K562 (cell line): ENCODE results near the gene NEURL4. TPM values are rescaled to one million over a fixed set of nuclear protein-coding genes. Genes with fewer than 3 reads are reported as not detected.

Experiments used
- CXXC5 ChIP-seq: fragments of 250-450 bp; sonication (Bioruptor Pico); IDR thresholded peaks from 2 replicates; pipeline ENCODE4 v1.8.0; 2022; ENCODE audit warnings: inconsistent platforms, mild to moderate bottlenecking, moderate library complexity
- FOS ChIP-seq: IDR thresholded peaks from 3 replicates; pipeline ENCODE4 v1.6.1; 2011; ENCODE audit not compliant: insufficient read length; ENCODE audit errors: extremely low read depth
- IFI16 ChIP-seq: fragments of 250-450 bp; sonication (Bioruptor Pico); IDR thresholded peaks from 2 replicates; pipeline ENCODE4 v2.1.2; 2022; ENCODE audit warnings: mild to moderate bottlenecking, inconsistent platforms
- KLF16 ChIP-seq: IDR thresholded peaks from 2 replicates; pipeline ENCODE4 v1.6.1; 2016; ENCODE audit warnings: antibody characterized with exemption
- RBM17 ChIP-seq: fragments of 200-400 bp; formaldehyde crosslinking; IDR thresholded peaks from 2 replicates; pipeline ENCODE4 v1.6.1; 2017; ENCODE audit warnings: low read depth, mild to moderate bottlenecking, low read length, borderline replicate concordance
- SP1 ChIP-seq: sonication (generic); formaldehyde crosslinking; IDR thresholded peaks from 2 replicates; pipeline ENCODE4 v1.8.1; 2022; ENCODE audit warnings: mild to moderate bottlenecking, missing genetic modification reagents
- SP2 ChIP-seq: IDR thresholded peaks from 2 replicates; pipeline ENCODE4 v1.6.1; 2011; ENCODE audit warnings: mild to moderate bottlenecking, low read depth, low read length, moderate library complexity; ENCODE audit not compliant: poor library complexity, severe bottlenecking; ENCODE audit errors: extremely low read depth
- TBP ChIP-seq: optimal IDR thresholded peaks from 2 replicates; pipeline ENCODE3; 2011; ENCODE audit warnings: low read depth, low read length, improper control_type of control experiment
- YBX1 ChIP-seq: fragments of 450-650 bp; IDR thresholded peaks from 2 replicates; pipeline ENCODE4 v1.7.1; 2016; ENCODE audit warnings: mild to moderate bottlenecking
- ZBTB11 ChIP-seq, 3 experiments: fragments of 200-800 bp in 1 of 3; fragments of 250-450 bp in 1 of 3; fragments of 450-650 bp in 1 of 3; sonication (Bioruptor Pico) in 1 of 3; sonication (Bioruptor generic) in 1 of 3; formaldehyde crosslinking in 1 of 3; IDR thresholded peaks; 2 replicates each; pipeline versions ENCODE4 v1.6.1 to v1.8.0; 2016 to 2022; ENCODE audit warnings: mild to moderate bottlenecking in 2 of 3, missing genetic modification characterization in 2 of 3, missing compliant biosample characterization in 1 of 3, moderate library complexity in 1 of 3
- polyA plus RNA-seq, 8 experiments: library from polyadenylated mRNA; depleted of rRNA in 4 of 8; stranded (reverse) in 5 of 8; unstranded in 3 of 8; fragments of >200 nt; fragmentation: Nextera tagmentation in 2 of 8; fragmentation: Illumina TruSeq in 1 of 8; extraction: Ambion mirVana in 2 of 8; extraction: Trizol in 1 of 8; gene quantifications; 2 replicates each; pipeline versions ENCODE4 v1.2.1 to v1.2.3, GENCODE V29; 2011 to 2014; ENCODE audit warnings: inconsistent platforms in 1 of 8, missing spikeins in 1 of 8
- total RNA-seq, 7 experiments: library from RNA; depleted of rRNA in 6 of 7; stranded (reverse); fragments of >200 nt in 6 of 7; fragmentation: Illumina TruSeq in 2 of 7; extraction: Trizol in 2 of 7; gene quantifications; 2 replicates each; pipeline versions ENCODE4 v1.2.1 to v1.2.3, GENCODE V29; 2011 to 2021; ENCODE audit warnings: low replicate concordance in 1 of 7
- TF ChIP-seq, protein P1 (sequence below): sonication (generic); formaldehyde crosslinking; IDR thresholded peaks from 2 replicates; pipeline ENCODE4 v1.8.0; 2023; ENCODE audit warnings: mild to moderate bottlenecking, missing genetic modification reagents
- TF ChIP-seq, protein P2 (sequence below): fragments of 450-650 bp; IDR thresholded peaks from 2 replicates; pipeline ENCODE4 v1.6.1; 2016; ENCODE audit warnings: borderline replicate concordance

Gene NEURL4
- total and polyA plus RNA-seq, 9 of the 15 experiments (the other 6 are each of a cell fraction or from before 2014, with no cell fraction given): 0.08 to 37.4 (median 11.5) TPM

DNA sequence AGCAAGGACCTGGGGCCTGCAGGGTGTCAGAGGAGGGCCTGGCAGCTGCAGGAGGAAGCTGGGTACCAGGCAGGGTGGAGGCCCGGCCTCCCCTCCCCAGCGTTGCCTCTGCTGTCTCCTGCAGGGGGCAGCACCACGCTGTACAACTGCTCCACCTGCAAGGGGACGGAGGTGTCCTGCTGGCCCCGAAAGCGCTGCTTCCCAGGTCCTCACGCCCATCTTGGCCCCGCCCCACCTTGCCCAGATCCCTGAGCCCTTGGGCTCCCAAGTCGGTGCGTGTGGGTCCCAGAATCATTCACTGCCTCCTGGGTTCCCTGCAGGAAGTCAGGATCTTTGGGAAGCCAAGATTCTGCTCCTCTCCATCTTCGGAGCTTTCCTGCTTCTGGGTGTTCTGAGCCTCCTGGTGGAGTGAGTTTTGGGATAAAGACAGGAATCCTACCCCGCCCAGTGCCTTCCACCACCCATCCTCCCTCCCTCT is 27.0 kb upstream of the NEURL4 start (continued):
- TF ChIP-seq, protein P1, sequence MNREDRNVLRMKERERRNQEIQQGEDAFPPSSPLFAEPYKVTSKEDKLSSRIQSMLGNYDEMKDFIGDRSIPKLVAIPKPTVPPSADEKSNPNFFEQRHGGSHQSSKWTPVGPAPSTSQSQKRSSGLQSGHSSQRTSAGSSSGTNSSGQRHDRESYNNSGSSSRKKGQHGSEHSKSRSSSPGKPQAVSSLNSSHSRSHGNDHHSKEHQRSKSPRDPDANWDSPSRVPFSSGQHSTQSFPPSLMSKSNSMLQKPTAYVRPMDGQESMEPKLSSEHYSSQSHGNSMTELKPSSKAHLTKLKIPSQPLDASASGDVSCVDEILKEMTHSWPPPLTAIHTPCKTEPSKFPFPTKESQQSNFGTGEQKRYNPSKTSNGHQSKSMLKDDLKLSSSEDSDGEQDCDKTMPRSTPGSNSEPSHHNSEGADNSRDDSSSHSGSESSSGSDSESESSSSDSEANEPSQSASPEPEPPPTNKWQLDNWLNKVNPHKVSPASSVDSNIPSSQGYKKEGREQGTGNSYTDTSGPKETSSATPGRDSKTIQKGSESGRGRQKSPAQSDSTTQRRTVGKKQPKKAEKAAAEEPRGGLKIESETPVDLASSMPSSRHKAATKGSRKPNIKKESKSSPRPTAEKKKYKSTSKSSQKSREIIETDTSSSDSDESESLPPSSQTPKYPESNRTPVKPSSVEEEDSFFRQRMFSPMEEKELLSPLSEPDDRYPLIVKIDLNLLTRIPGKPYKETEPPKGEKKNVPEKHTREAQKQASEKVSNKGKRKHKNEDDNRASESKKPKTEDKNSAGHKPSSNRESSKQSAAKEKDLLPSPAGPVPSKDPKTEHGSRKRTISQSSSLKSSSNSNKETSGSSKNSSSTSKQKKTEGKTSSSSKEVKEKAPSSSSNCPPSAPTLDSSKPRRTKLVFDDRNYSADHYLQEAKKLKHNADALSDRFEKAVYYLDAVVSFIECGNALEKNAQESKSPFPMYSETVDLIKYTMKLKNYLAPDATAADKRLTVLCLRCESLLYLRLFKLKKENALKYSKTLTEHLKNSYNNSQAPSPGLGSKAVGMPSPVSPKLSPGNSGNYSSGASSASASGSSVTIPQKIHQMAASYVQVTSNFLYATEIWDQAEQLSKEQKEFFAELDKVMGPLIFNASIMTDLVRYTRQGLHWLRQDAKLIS (CRISPR knock-in tag): no peak
- TF ChIP-seq IFI16 (CRISPR knock-in tag) (no peak), ZBTB11 (CRISPR knock-in tag; IDR thresholded peaks at IDR 0.05) (no peak), SP1 (CRISPR knock-in tag) (peak; percentile 61; the same call in 1 of the 2 replicates), RBM17 (no peak), TBP (no peak), SP2 (no peak), KLF16 (no peak), YBX1 (no peak), FOS (no peak), CXXC5 (CRISPR knock-in tag) (peak; percentile 37)
- TF ChIP-seq, protein P2, sequence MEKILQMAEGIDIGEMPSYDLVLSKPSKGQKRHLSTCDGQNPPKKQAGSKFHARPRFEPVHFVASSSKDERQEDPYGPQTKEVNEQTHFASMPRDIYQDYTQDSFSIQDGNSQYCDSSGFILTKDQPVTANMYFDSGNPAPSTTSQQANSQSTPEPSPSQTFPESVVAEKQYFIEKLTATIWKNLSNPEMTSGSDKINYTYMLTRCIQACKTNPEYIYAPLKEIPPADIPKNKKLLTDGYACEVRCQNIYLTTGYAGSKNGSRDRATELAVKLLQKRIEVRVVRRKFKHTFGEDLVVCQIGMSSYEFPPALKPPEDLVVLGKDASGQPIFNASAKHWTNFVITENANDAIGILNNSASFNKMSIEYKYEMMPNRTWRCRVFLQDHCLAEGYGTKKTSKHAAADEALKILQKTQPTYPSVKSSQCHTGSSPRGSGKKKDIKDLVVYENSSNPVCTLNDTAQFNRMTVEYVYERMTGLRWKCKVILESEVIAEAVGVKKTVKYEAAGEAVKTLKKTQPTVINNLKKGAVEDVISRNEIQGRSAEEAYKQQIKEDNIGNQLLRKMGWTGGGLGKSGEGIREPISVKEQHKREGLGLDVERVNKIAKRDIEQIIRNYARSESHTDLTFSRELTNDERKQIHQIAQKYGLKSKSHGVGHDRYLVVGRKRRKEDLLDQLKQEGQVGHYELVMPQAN: no peak
